Uterus (tissue), 4 donors: ENCODE results near the gene SEL1L3. TPM values are rescaled to one million over a fixed set of nuclear protein-coding genes. Genes with fewer than 3 reads are reported as not detected.

Experiments
- DNase-seq, 2 donors: peaks; one replicate each; pipeline ENCODE4 v3.0.0-alpha.2; 2019 to 2020
- H3K27ac ChIP-seq, 2 donors: fragments of 200-600 bp; sonication (generic); 1 replicate in 1 of 2; 2 replicates in 1 of 2; pipeline ENCODE4 v1.5.1; 2016 to 2018
- H3K27me3 ChIP-seq, 2 donors: fragments of 200-600 bp; sonication (generic); one replicate each; pipeline ENCODE4 v1.5.1; 2018 to 2019; ENCODE audit warnings: control low read depth in 1 of 2
- H3K36me3 ChIP-seq, 2 donors: fragments of 200-600 bp; sonication (generic); one replicate each; pipeline ENCODE4 v1.5.1; 2019; ENCODE audit warnings: control low read depth in 1 of 2
- H3K4me1 ChIP-seq, 2 donors: fragments of 200-600 bp; sonication (generic); one replicate each; pipeline ENCODE4 v1.5.1; 2018 to 2019; ENCODE audit warnings: control low read depth in 1 of 2
- H3K4me3 ChIP-seq, 2 donors: fragments of 200-600 bp; sonication (generic); 1 replicate in 1 of 2; 2 replicates in 1 of 2; pipeline ENCODE4 v1.5.1; 2018 to 2019; ENCODE audit warnings: mild to moderate bottlenecking in 1 of 2
- H3K9me3 ChIP-seq, 2 donors: fragments of 200-600 bp; sonication (generic); one replicate each; pipeline ENCODE4 v1.5.1; 2019; ENCODE audit warnings: control low read depth in 1 of 2
- POLR2A ChIP-seq, 2 donors: fragments of 450-650 bp; IDR thresholded peaks; one replicate each; pipeline ENCODE4 v1.6.1; 2016; ENCODE audit warnings: antibody characterized with exemption in 2 of 2, mild to moderate bottlenecking in 1 of 2, moderate library complexity in 1 of 2
- intact Hi-C: fragments of 100-400 bp; cut with DNase I; formaldehyde crosslinking; loops from one replicate; pipeline ENCODE4 v1.15.1; 2023; ENCODE audit warnings: low total_unique reads
- total RNA-seq, 4 donors: library from RNA; depleted of rRNA in 3 of 4; stranded (reverse); fragments of >200 nt in 3 of 4; gene quantifications; one replicate each; pipeline versions ENCODE4 v1.1.0 to v1.2.4, GENCODE V29; 2014 to 2023
- TF ChIP-seq, protein P1 (sequence below), 4 experiments: fragments of 200-600 bp in 2 of 4; fragments of 450-650 bp in 2 of 4; sonication (generic) in 2 of 4; IDR thresholded peaks; one replicate each; pipeline ENCODE4 v1.5.1; 2016 to 2019; ENCODE audit warnings: antibody characterized with exemption in 4 of 4, mild to moderate bottlenecking in 2 of 4, moderate library complexity in 1 of 4
- donor health status: DM: yes; HTN: yes; CAD: no.

Gene SEL1L3
- total RNA-seq, 4 donors from 2014 or later = 4.1 to 46.1 (median 21.2) TPM

DNA sequence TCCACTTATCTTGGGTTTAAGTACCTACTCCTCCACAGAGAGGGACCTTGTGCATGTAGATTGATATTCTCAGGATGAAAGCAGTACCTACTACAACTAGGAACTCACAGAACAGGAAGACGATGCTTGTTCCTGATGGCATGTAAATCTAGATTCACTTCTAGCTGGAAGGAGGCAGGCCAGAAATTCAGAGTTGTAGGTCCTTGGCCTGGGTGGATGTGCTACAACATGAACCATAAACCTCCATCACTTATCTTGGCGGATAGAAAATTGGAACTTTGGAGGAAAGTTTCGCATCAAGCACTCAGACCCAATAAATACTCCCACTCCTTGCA lies 41.9 kb upstream of the SEL1L3 start:
- no peak for TF ChIP-seq POLR2A (IDR thresholded peaks at IDR 0.05)
- TF ChIP-seq, protein P1, sequence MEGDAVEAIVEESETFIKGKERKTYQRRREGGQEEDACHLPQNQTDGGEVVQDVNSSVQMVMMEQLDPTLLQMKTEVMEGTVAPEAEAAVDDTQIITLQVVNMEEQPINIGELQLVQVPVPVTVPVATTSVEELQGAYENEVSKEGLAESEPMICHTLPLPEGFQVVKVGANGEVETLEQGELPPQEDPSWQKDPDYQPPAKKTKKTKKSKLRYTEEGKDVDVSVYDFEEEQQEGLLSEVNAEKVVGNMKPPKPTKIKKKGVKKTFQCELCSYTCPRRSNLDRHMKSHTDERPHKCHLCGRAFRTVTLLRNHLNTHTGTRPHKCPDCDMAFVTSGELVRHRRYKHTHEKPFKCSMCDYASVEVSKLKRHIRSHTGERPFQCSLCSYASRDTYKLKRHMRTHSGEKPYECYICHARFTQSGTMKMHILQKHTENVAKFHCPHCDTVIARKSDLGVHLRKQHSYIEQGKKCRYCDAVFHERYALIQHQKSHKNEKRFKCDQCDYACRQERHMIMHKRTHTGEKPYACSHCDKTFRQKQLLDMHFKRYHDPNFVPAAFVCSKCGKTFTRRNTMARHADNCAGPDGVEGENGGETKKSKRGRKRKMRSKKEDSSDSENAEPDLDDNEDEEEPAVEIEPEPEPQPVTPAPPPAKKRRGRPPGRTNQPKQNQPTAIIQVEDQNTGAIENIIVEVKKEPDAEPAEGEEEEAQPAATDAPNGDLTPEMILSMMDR (IDR thresholded peaks at IDR 0.05) = no peak
- Histone ChIP-seq H3K36me3 (no peaks in the 10 kb centered on the region), H3K4me1 (no peaks in the 10 kb centered on the region), H3K4me3 (no peak overlapping the region), H3K27me3 (no peaks in the 10 kb centered on the region), H3K27ac (no peak overlapping the region), H3K9me3 (no peaks in the 10 kb centered on the region)
- intact Hi-C loops = no loop called here
- no peak for DNase-seq

DNA sequence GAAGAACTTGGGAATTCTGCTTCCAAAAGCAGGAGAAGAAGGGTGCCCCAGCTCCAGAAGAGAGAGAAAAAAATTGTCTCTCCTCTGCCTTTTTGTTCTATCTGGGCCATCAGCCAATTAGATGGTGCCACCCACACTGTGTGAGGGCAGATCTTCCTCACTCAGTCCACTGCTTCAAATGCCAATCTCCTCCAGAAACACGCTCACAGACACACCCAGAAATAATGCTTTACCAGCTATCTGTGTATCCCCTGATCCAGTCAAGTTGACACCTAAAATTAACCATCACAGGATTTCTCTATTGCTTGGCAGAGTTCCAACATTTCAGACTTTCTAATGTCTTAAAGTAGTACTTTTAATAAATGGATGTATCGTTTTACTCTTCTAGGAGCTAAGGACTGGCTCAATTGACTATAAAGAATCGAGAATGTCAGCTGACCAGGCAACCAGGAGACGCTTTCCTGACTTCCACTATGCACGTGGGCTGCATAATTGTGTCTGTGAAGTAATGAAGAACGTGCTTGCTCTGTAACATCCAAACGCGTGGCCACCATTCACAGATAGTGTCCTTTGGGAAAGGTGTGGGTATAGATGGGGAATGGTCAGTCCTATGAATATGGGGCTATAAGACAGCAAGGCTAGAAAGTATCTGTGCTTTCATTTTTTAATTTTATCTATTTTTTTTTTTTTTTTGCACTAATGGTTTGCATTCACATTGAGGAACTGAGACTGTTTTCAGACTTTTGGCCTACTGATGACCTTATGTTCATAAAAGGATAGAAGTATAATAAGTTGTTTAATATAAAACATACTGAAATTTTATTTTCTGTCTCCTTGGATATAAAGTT lies 41.3 kb upstream of the SEL1L3 start:
- no peak for TF ChIP-seq POLR2A (IDR thresholded peaks at IDR 0.05)
- TF ChIP-seq, protein P1 (IDR thresholded peaks at IDR 0.05) = no peak
- no peak for DNase-seq
- Histone ChIP-seq H3K4me1 (no peaks in the 10 kb centered on the region), H3K4me3 (no peak overlapping the region), H3K9me3 (no peaks in the 10 kb centered on the region), H3K27me3 (no peaks in the 10 kb centered on the region), H3K27ac (no peak overlapping the region), H3K36me3 (no peaks in the 10 kb centered on the region)
- intact Hi-C loops = no loop called here

DNA sequence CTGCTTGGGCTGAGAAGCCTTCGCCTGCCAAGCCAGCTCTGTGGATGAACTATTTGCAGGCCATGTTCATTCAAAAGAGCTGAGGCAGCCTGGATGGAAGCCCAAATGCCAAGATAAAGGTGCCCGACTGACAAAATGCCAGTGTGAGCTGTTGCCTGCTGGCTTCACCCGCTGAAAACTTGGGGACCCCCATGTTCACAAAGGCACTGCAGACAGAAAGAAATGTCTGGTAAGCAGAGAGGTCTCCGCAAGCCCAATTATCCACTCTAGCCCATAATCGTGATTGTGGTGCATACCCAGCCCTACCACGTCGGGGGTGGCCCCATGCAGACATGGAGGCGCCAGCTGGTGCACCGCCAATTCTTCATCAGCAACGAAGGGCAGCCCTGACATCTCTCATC lies 38.2 kb upstream of the SEL1L3 start:
- no peaks in the 10 kb centered on the region for H3K9me3 ChIP-seq
- intact Hi-C loops = no loop called here
- H3K4me1 ChIP-seq = no peaks in the 10 kb centered on the region
- no peak for TF ChIP-seq POLR2A (IDR thresholded peaks at IDR 0.05)
- TF ChIP-seq, protein P1 (IDR thresholded peaks at IDR 0.05) = no peak
- no peak overlapping the region for H3K27ac ChIP-seq
- no peak overlapping the region for H3K4me3 ChIP-seq
- H3K36me3 ChIP-seq = no peaks in the 10 kb centered on the region
- H3K27me3 ChIP-seq = no peaks in the 10 kb centered on the region
- no peak for DNase-seq

DNA sequence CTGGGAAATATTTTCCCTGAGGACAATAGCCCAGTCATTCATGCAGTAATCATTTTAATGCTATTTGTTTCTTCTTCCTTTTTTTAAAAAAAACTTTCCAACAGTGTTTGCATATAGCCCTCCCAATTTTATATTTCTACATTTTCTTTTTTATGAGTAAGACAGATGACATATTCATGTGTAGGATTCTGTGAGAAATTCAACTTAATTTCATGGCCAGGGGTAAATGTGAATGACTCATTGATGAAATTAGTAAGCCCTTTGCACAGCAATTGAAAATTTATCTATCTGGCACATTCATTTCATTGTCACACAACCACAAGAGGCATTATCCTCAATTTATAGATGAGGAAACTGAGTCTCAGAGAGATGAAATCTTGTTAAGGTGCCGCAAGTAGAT lies 37.5 kb upstream of the SEL1L3 start:
- Histone ChIP-seq H3K36me3 (no peaks in the 10 kb centered on the region), H3K4me3 (no peak overlapping the region), H3K27ac (no peak overlapping the region), H3K27me3 (no peaks in the 10 kb centered on the region), H3K9me3 (no peaks in the 10 kb centered on the region), H3K4me1 (no peaks in the 10 kb centered on the region)
- intact Hi-C loops = no loop called here
- DNase-seq = no peak
- TF ChIP-seq, protein P1 (IDR thresholded peaks at IDR 0.05) = no peak
- TF ChIP-seq POLR2A (IDR thresholded peaks at IDR 0.05) = no peak

DNA sequence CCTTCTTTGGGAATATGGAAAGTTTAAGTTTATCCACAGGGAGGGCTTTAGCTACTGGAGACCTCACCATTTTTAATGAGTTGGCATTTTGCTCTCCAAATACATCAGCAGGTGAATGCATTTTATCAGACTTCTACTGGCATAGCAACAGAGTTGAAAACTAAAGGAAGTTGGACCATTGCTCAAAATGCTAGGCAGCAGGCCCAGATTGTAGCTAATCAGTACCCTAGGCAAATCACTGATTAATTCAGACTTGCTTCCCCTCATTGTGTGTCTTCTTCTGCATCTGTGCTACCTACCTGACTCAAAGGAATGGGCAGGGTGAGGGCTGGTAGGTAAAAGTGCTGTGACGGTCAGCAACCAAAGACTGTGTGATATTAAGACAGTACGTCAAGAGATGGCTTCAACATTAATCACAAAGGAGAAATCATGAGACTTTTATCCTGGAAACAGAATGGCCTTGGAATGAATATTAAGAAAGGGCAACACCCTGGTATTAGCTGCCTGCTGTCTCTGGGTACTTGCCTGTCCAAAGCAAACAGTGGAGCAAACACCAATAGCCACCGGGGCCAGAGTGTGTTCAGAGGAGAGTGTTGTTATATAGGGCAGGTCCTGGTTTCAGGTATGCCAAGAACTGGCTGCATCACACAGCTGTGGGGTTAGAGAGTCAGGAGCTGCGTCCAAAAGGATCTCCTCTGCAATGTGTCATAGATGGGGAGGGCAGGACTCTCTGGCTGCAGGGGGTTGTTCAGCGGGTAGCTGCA lies 34.2 kb upstream of the SEL1L3 start:
- no peaks in the 10 kb centered on the region for H3K9me3 ChIP-seq
- no peak overlapping the region for H3K4me3 ChIP-seq
- DNase-seq = no peak
- H3K36me3 ChIP-seq = no peaks in the 10 kb centered on the region
- no peak for TF ChIP-seq POLR2A (IDR thresholded peaks at IDR 0.05)
- TF ChIP-seq, protein P1 (IDR thresholded peaks at IDR 0.05) = no peak
- H3K4me1 ChIP-seq = no peaks in the 10 kb centered on the region
- H3K27me3 ChIP-seq = no peaks in the 10 kb centered on the region
- intact Hi-C loops = no loop called here
- no peak overlapping the region for H3K27ac ChIP-seq
